Fibroblast of villous mesenchyme (primary cell): ENCODE measurements around the gene TTI1. TPM values are rescaled to one million over a fixed set of nuclear protein-coding genes. Genes with fewer than 3 reads are reported as not detected.

ENCODE experiments used
- DNase-seq: peaks from one replicate; pipeline ENCODE4 v3.0.0-alpha.2; 2010; ENCODE audit warnings: low read depth
- H3K4me3 ChIP-seq: 2 replicates; pipeline ENCODE4 v1.5.1; 2011; ENCODE audit warnings: low read depth, mild to moderate bottlenecking, low read length
- CTCF ChIP-seq: IDR thresholded peaks from 2 replicates; pipeline ENCODE4 v1.5.1; 2012; ENCODE audit warnings: low read depth, mild to moderate bottlenecking, low read length; ENCODE audit not compliant: insufficient read depth
- total RNA-seq: library from RNA; depleted of rRNA; stranded (reverse); fragments of >200 nt; gene quantifications from 2 replicates; pipeline ENCODE4 v1.2.3, GENCODE V29; 2012

Gene TTI1
- total RNA-seq, 1 donor = 24.2 TPM

- peak; percentile 84 for DNase-seq
- TF ChIP-seq CTCF = no peak
- no peak overlapping the region for H3K4me3 ChIP-seq
Measured at GRCh38 chr20:38075161-38075998, 42.1 kb upstream of the TTI1 start.

GRCh38 chr20:38073307-38074071, 40.2 kb upstream of the TTI1 start:
- no peak overlapping the region for H3K4me3 ChIP-seq
- TF ChIP-seq CTCF = peak; percentile 84
- peak; percentile 97 for DNase-seq

- no peak overlapping the region for H3K4me3 ChIP-seq
- no peak for DNase-seq
- no peak for TF ChIP-seq CTCF
Measured at GRCh38 chr20:38072898-38073297, 39.6 kb upstream of the TTI1 start.

DNA sequence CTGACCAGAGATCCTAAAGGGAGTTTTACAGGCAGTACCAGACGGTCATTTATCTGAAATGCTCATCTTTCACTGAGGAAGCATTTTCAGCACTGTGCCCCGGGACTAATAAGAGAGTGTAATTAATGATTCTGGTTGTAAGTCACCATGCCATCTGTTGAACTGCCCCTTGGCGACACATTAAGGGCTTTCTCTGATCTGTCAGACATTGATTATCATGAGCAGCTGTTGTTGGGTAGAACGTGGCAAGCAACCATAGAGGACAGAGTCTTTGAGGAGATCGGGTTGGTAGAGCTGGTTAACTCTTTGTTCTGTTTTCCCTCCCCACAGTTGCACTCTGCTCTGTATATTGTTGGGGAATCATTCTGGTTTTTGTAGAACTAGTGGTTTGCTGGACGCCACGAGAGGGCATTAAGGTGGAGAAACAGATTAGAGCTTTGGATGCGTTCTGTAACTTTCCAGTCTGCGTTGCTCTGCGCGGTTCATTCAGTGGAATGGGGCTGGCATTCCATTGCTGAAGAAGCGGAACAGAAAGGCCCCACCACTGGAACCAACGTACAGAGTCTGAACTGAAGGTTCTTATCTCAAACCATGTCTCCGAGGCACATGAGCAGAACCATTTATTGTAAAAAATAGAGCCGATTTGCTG, 34.6 kb upstream of the TTI1 start:
- H3K4me3 ChIP-seq = no peak overlapping the region
- no peak for DNase-seq
- TF ChIP-seq CTCF = no peak

- TF ChIP-seq CTCF = no peak
- DNase-seq = no peak
Measured at GRCh38 chr20:38066969-38067716, 33.9 kb upstream of the TTI1 start.

GRCh38 chr20:38065764-38066375, 32.6 kb upstream of the TTI1 start:
- DNase-seq = no peak
- TF ChIP-seq CTCF = no peak
- no peak overlapping the region for H3K4me3 ChIP-seq

More at GRCh38 chr20:38066969-38067716, 33.9 kb upstream of the TTI1 start:
- no peak overlapping the region for H3K4me3 ChIP-seq
